HTERT RPE-1 (cell line): ENCODE measurements around the gene TNFRSF14.

Experiments used
- in situ Hi-C: fragments of 300-500 bp; cut with MboI; formaldehyde crosslinking; loops from 4 replicates; pipeline ENCODE4 v1.14.3; 2020; ENCODE audit warnings: low sequenced_read_pairs

Gene TNFRSF14

DNA sequence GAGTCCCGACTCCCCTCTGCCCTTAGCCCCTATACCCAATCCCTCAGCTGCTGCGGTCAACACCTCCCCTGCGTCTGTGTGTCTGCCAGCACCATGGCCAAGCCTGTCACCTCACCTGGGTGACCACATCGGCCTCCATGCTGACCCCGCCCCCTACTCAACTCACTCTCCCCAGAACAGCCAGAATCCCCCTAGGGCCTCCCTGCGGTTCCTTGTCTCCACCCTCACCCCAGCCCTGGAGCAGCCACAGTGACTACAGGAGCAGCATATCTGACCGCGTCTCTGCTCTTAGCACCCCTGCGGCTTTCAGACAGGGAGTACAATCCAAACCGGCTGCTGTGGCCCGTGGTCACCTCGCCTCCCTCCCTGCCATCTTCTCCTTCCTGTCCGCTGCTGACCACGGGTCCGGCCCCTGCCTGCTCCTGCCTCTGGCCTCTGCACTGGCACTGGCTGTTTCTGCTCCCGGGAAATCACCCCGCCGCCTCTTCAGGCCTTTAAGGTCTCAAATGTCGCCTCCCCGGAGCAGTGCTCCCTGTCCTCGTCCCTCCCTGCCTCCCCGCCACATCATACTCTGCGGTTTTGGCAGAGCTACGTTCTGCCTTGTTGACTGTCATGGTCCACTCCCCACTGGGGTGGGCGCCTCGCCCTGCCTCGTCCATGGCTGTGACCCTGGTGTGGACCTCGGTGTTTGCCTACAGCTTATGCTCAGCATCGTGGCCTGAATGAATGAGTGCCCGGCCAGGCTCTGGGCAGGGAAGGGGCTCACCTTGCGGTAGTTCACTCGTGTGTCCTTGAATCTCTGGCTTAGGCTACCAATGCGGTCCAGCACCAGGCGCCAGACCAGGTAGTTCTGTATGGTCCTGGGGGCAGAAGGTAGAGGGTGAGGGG is 41.5 kb downstream of the TNFRSF14 start:
- in situ Hi-C loops: no loop called here

DNA sequence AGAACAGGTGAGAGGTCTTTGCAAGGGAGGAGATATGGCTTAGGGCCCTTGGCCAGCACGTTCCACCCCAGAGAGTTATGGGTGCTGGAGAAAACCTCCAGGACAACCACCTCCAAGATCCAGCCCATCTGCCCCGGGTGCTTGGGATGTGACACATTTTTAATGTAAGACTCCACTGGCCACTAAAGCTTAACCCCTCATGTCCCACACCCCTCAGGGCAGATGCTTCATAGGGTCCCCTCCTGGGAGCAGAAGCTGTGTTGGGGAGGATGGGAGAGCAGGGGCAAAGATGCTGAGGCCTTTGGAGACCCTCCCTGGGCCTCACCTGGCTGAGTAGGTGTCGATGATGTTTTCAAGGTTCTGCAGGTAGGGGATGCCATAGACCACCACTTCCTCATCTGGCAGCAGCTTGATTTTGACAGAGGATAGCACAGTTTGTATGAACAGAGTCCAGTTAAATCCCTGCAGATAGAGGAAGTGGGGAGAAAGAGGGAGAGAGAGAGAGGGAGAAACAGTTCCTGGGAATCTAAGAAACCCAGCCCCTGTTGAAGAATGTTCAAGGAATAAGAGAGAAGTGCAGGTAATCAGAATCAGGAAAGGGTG is 42.3 kb downstream of the TNFRSF14 start:
- in situ Hi-C loops: no loop called here

DNA sequence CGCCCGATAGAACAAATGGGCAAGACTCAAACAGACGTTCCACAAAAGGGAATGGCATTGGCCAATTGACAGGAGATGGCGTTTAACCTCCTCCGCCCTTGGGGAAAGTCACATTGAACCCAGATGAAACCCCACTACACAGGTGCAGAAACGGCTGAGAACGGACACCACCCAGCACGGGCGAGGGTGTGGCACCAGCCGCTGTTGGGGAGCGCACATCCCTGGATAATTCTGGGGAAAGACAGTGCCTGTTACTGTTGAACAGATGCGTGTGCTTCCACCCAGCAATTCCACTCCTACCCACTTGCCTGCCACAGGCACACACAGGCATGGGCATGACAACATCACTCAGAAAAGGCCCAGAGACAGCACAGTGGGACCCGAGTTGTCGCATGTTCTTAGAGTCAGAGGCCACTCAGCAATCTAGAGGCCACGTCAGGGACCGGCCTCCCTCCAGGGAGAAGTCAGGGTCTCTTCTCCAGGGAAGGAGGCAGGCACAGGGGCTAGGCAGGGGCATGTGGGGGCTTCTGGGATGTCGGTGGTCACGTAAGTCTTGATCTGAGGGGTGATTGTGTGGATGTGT is 45.6 kb downstream of the TNFRSF14 start:
- in situ Hi-C loops: no loop called here

DNA sequence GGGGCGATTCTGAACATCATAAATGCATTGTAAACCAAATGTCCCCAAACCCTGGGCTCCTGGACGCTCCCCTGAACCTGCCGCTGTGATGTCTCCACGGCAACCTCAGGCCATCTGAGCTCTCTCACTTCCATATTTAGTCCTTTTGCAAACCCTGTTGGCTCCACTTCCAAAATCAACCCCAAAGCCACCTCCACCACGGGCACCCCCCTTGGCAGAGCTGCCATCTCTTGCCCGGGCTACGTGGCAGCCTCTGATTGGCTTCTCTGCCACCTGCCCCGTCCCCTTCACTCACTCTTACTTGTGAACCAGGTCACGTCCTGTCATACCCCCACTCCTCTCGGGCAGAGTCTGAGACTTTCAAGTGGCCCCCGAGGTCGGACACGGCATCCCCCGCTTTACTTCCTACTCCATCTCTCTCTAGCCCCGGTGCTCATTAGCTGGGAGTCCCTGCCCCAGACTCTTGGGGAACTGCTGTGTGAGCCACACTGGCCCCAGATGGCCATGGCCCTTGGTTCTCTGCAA is 46.2 kb downstream of the TNFRSF14 start:
- in situ Hi-C loops: no loop called here

DNA sequence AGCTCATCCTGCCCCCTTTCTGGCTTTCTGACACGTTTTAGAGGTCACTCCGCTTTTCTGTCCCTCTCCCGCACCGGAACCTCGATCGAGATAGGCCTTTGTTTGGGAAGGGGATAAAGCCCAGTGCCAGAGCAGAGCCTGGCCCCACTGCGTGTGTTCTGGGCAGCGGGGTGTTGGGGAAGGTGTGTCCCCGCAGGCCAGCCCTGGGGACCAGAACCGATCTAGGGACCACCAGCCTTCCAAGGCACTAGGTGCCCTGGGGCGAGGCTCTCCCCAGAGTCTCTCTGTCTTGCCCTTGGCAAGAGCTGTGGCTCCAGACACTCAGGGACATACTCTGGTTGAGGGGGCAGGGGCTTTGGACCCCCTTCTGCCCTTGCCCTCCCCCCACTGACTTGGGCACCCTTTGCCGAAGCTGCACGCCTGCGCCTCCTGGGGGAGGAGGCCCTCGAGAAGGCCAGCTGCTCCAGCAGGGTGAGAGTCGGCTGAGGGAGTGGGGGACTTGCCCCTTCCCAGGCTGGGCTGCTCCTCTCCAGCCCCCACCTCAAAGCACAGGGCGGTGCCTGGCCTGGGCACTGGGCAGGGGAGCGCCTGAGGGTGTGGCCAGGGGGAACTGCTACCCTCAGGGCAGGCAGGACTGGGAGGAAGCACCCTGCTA is 46.8 kb downstream of the TNFRSF14 start:
- in situ Hi-C loops: no loop called here

DNA sequence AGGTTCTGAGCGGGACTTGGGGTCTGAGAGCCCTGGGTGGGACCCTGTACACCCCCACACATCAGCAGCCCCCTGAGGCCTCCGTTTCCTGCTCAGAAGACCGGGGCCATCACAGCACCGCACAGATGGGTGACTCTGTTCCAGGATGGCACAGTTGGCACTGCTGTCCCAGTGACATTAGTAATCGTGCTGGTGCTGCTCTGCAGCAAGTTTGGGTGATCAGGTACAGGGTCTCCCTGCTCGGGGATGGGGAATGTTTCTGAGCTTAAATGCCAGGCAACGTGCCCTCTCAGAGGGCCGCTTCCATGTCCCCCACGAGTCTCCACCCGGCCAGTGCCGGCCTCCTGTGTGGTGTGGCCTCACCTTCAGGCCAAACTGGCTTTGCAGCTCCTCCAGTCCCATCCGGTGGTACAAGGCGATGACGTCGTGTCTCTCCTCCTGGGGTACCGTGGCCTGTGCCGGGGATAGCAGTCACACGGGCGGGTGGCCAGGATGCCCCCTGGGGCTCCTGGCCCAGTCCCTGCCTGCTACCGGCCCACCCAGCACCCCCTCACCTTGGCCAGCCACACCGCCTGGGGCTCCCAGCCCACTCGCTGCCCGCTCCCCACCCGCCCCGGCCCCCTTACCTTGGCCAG is 47.5 kb downstream of the TNFRSF14 start:
- in situ Hi-C loops: no loop called here

DNA sequence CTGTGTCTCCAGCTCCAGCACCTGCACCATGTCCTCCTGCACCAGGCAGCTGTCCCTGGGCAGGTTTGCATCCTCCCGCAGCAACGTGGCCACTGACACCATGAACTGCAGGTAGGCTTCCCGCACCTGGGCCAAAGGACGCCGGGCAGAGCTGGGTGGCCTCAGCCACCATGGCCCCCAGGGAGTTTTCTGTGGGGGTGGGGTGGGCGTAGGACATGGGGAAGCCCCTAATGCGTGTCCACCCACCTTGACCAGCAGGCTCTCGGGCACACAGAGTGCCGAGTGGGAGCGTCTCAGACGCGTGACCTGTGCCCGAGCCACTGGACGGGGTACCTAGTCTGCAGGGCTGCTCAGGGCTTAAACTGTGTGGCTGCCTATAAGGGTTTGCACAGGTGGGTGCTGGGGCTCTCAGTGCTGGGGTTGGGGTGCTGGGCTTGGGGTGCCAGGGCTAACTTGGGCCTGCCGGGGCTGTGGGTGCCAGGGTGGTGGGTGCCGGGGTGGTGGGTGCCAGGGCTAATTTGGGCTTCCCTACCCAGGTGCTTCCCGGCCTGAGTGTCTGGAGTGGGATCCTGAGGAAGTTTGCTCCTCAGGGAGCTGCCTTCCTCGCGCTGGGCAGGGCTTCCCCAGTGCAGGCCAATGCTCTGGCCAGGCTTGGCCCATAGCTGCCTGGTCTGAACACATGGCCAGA is 48.1 kb downstream of the TNFRSF14 start:
- in situ Hi-C loops: no loop called here

DNA sequence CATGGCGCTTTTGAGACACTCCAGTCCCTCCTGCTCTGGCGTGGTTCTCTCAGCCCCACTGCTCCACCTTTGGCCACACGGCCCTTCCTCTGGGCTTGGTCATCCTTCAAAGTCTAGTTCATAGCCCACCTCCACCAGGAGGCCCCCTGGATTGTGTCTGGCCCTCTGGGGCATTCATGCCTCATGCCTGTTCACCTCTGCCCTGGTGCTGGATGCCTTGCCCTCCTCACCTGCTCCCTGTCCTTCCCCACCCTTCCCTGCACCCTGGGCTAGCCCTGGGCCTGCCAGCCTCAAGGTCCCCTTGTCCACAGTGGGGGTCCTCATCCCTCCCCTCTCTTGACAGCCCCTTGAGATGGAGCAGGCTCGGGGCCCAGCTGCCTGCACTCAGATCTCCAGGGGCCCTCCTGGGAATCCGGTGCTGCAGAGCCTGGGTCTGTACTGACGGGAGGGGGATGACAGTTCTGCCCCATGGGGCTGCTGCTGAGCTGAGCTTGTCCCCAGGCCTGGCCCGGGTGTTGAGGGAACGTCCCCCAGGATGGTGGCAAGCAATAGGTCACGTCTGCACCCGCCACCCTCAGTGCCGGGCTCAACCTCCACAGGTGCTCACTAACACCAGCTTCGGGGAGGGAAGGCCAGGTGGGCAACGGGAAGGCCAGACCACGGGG is 48.8 kb downstream of the TNFRSF14 start:
- in situ Hi-C loops: no loop called here

DNA sequence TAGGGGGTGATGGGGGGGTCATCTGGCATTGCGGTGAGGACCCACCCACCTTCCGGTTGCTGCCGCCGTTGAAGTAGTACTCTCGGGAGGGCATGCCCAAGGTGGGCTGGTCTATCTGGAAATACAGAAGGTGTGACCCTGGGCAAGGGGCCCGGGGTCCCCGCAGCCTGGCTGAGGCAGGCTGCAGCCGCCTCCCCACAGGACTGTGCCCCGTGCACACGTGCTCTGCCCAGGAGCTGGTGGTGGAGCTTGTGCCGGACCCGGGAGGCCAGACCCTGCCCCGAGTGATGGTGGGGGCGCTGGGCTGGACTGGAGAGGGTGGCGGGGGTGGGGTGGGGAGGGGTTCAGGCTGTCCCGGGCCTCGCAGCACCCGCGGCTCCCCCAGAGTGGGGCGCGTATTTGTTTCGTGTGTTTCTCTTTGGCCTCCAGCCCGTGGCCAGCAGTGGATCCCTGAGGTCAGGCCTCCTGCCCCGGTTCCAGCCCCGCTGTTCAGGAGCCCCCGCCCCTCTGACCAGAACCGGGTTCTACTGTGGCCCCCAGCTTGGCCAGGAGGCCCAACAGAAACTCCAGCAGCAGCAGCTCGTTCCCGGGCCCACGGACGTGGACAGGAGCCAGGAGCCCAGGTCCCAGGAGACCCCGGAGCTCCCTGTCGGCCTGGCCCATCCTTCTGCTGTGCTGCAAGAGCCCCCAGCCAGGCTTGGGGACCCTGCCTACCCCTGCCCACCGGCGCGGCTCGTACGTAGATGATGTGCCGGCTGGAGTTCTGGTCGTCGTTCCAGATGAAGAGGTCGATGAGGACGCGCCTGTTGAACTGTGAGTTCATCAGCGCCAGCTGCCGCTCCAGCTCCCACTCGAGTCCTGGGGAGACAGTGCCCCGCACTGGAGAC is 49.6 kb downstream of the TNFRSF14 start:
- in situ Hi-C loops: no loop called here

DNA sequence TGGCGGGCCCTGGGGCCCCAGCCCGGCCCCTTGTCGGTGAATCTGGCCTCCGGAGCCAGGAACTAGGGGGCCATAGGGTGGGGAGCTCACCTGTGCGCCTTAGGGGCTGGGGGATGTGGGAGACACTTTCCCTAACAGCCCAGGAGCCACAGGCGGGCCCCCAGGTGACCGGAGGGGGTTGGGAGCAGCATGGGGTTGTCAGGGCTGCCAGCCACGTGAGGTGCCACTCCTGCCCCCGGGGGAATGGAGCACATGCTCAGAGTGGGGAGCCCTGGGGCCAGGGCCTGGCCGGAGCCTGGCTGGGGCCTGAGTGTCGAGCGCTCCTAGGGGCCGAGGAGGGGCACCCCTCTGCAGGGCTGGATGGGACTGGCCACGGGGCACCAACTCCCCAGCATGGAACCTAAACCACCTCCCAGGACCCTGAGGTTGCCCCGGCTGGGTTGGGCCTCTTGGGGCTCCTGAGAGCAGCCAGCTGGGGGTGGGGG is 50.3 kb downstream of the TNFRSF14 start:
- in situ Hi-C loops: no loop called here

DNA sequence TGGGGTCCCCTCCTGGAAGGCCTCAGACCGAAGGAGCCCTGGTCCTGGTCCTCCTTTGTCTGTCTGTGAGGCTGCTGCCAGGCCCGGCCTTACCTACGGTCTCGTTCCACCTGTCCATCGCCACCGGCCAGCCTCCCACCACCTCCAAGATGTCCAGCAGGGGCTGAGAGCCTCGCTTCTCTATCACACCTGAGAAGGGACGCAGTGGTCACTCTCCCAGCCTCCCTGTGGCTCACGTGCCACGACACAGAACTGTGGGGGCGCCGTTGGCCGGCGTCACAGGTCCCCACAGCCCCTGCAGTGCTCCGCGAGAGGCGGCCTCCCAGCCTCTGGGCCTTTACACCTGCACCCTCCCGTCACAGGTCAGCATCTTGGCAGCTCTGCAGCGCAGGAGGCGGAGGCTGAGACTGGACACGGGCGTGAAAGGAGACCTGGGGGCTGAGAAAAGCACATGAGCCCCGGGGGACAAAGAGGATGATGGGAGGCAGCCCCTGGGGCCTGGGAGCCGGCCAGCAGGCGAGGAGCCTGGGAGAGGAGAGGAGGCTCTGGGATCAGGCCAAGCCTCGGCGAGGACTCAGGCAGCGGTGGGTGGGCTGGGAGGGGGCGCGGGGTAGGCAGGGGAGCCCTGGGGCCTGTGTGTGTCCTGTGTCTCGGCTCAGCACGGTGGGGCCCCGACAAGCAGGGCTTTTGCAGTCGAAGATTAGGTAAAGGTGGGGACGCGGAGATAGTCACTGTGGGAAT is 50.9 kb downstream of the TNFRSF14 start:
- in situ Hi-C loops: no loop called here

DNA sequence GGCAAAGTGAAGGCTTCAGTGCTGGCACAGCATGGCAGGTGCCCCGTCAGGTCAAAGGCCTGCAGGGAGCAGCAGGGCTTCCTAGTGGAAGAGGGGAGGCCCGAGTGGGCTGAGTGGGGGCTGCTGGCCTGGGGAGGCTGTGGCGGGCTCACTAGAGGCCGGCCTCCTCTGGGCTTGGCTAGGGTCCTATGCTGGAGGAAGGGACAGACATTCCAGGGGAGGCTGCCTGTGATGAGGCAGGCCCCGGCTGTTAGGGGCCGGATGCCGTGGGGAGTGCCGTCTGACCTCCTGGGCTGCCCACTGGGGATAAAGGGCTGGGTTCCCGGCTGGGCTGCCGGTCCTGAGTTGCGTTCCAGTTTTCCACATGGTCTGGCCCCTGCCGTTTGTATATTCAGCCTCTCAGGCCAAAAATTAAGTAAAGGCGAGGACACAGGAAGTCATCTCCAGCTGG is 51.5 kb downstream of the TNFRSF14 start:
- in situ Hi-C loops: no loop called here

DNA sequence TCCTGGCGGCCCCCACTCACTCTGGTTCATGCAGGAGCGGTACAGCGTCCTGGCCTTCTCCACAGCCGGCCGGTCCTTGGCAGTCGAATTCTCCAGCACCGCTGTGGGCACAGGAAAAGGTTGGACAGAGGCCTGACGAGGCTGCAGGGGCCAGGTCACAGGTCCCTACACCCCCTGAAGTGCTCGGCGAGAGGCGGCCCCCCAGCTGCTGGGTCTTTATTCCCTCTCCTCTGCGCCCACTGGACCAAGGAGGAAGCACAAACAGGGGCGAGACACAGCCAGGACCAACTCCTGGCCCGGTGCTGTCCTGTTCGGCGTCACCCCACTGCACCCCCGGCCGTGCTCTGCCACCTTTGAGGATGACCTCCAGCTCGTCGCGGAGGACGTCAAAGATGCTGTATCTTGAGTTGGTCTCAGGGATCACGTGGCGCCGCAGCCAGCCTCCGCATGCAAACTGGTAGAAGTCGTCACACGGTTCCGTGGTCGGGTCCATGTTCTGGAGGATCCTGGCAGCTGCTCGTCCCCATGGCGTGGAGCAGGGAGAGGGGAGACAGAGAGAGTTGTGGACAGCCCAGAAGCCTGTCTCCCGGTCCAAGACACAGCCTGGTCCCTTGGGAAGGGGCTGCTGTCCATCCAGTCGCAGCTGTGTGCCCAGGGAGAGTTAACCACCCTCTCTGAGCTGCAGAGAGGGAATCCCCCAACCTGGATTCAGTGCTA is 53.3 kb downstream of the TNFRSF14 start:
- in situ Hi-C loops: no loop called here

DNA sequence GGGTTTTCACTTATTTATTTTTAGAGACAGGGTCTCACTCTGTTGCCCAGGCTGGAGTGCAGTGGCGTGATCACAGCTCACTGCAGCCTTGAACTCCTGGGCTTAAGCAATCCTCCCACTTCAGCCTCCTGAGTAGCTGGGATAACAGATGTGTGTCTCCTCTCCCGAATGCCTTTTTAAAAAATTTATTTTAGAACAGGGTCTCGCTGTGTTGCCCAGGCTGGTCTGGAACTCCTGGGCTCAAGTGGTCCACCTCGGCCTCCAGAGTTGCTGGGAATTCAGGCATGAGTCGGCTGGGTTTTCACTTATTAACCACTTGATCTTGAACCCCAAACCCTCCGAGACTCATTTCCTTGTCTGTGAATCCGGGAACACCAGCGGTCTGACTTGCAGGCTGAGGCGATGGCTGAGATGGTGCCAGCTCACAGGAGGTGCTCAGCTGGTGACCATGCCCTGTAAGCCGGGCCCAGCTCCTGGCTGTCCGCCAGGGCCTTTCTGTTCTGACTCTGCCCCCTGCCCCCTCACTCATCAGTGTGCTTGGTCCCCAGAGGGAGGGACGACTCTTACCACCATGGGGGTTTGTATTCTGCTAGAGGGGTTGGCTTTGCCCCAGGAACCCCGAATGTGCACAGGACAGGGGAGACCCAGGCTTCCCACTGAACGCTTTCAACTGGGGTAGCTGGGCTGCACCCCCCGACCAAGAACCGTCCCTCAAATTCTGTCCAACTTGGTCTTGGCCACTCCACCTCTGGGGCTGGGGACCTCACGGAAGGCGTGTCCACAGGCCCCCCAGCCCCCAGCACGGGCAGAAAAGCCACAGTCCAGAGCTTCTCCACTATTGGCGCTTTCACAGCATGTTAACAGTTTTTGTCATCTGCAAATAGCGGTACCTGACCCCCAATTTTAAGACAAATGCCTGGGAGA is 54.1 kb downstream of the TNFRSF14 start:
- in situ Hi-C loops: no loop called here

DNA sequence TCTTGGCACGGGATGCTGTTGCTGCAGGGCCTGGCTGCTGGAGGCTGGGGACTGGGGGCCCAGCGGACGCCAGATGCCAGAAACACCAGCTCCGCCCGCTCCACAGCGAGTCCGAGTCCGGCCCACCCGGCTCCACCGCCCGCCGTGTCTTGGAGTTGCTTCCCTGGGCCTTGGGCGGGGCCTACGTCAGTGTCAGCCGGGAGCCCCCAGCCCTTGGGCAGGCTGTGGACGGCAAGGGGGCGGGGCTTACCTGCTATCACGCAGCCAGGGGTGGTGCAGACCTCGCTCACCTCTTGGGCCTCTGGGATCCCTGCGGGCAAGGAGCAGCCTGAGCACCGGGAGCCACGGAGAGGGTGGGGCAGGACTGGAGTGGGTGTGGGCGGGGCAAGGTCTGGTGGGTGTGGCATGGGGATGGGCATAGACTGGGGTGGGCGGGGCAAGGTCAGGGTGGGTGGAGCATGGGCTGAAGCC is 54.9 kb downstream of the TNFRSF14 start:
- in situ Hi-C loops: no loop called here
